ENCODE data around the gene UBTF.
A peak's percentile ranks its signal among the peaks of the same experiment; 100 is the strongest.

Gene UBTF

DNA sequence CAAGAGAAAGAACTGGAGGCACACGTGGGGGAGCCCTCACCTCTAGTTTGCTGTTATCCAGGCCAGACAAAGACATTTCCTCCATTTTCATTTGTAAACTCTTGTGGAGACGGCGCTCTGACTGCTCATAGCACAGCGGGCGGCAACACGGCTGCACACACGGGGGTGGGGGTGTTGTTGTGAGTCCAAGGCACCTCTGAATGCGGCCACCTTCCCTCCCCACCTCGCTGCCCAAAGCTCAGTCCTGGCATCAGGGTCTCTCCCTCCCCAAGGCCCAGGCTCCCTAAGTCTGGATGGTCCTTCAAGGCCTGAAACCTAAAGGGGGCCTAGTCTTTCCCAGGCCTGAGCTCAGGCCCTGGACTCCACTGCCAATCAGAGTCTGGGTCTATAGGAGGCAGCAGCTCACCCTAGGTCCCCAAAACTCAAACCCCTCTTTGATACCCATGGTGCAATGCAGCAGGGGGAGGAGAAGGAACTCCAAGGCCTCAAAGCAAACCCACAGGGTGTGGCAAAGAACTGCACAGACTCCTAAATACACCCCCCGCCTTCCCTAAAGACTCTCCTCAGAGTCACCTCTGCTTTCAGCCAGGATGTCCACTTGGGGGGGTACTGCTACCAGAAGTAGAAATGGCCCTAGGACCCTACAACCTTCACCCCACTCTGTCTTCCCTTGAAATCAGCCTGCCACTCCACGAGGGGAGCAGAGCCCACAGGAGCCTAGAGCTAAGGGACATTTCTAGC lies 21.3 kb downstream of the UBTF start:
- Histone ChIP-seq H3K4me2 (ENCODE audit: low read length) (peak overlapping the region; percentile 98), H3K4me3 (ENCODE audit: low read length) (peak overlapping the region; percentile 96), H3K36me3 (ENCODE audit: control insufficient read depth, low read length) (peaks cover 52% of the 10 kb centered on the region), H3K9me3 (ENCODE audit: control insufficient read depth, insufficient read depth, low read length) (no peaks in the 10 kb centered on the region), H3K9me2 (replicated peaks; ENCODE audit: control insufficient read depth, low read length) (no peaks in the 10 kb centered on the region), H3F3A (ENCODE audit: control insufficient read depth, insufficient read depth) (peaks cover 12% of the 10 kb centered on the region), H3K27ac (ENCODE audit: low read depth, low read length) (peak overlapping the region; percentile 94), H3K79me2 (ENCODE audit: control insufficient read depth, low read length) (peaks cover 25% of the 10 kb centered on the region), H4K20me1 (ENCODE audit: control insufficient read depth, insufficient read depth, low read depth, low read length) (no peaks in the 10 kb centered on the region), H3K4me1 (ENCODE audit: control insufficient read depth, low read length) (peaks cover 40% of the 10 kb centered on the region), H3K27me3 (ENCODE audit: control insufficient read depth, low read length) (no peaks in the 10 kb centered on the region)
- TF ChIP-seq, protein P1, sequence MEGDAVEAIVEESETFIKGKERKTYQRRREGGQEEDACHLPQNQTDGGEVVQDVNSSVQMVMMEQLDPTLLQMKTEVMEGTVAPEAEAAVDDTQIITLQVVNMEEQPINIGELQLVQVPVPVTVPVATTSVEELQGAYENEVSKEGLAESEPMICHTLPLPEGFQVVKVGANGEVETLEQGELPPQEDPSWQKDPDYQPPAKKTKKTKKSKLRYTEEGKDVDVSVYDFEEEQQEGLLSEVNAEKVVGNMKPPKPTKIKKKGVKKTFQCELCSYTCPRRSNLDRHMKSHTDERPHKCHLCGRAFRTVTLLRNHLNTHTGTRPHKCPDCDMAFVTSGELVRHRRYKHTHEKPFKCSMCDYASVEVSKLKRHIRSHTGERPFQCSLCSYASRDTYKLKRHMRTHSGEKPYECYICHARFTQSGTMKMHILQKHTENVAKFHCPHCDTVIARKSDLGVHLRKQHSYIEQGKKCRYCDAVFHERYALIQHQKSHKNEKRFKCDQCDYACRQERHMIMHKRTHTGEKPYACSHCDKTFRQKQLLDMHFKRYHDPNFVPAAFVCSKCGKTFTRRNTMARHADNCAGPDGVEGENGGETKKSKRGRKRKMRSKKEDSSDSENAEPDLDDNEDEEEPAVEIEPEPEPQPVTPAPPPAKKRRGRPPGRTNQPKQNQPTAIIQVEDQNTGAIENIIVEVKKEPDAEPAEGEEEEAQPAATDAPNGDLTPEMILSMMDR (IDR thresholded peaks at IDR 0.05; ENCODE audit: low read depth, low read length, poor library complexity, severe bottlenecking) = peak; percentile 42
- TF ChIP-seq EZH2phosphoT487 (IDR thresholded peaks at IDR 0.05; ENCODE audit: borderline replicate concordance, low read length) = no peak

- Histone ChIP-seq H3K27ac (ENCODE audit: low read depth, low read length) (no peak overlapping the region), H3F3A (ENCODE audit: control insufficient read depth, insufficient read depth) (peaks cover 11% of the 10 kb centered on the region), H3K9me2 (replicated peaks; ENCODE audit: control insufficient read depth, low read length) (no peaks in the 10 kb centered on the region), H3K36me3 (ENCODE audit: control insufficient read depth, low read length) (peaks cover 62% of the 10 kb centered on the region), H3K79me2 (ENCODE audit: control insufficient read depth, low read length) (peaks cover 25% of the 10 kb centered on the region), H3K4me2 (ENCODE audit: low read length) (0 out of 2 replicates have a peak overlapping the region, but pooled peaks have one; percentile 98), H3K9me3 (ENCODE audit: control insufficient read depth, insufficient read depth, low read length) (no peaks in the 10 kb centered on the region), H4K20me1 (ENCODE audit: control insufficient read depth, insufficient read depth, low read depth, low read length) (no peaks in the 10 kb centered on the region), H3K27me3 (ENCODE audit: control insufficient read depth, low read length) (no peaks in the 10 kb centered on the region), H3K4me1 (ENCODE audit: control insufficient read depth, low read length) (peaks cover 31% of the 10 kb centered on the region), H3K4me3 (ENCODE audit: low read length) (no peak overlapping the region)
- TF ChIP-seq EZH2phosphoT487 (IDR thresholded peaks at IDR 0.05; ENCODE audit: borderline replicate concordance, low read length) = no peak
- TF ChIP-seq, protein P1 (IDR thresholded peaks at IDR 0.05; ENCODE audit: low read depth, low read length, poor library complexity, severe bottlenecking) = no peak
These were observed 22.4 kb downstream of the UBTF start for GRCh38 chr17:44197107-44197506.

- Histone ChIP-seq H3K4me3 (ENCODE audit: low read length) (no peak overlapping the region), H3F3A (ENCODE audit: control insufficient read depth, insufficient read depth) (peaks cover 4% of the 10 kb centered on the region; the same call in 1 of the 2 replicates), H3K9me3 (ENCODE audit: control insufficient read depth, insufficient read depth, low read length) (no peaks in the 10 kb centered on the region), H3K27ac (ENCODE audit: low read depth, low read length) (no peak overlapping the region), H4K20me1 (ENCODE audit: control insufficient read depth, insufficient read depth, low read depth, low read length) (no peaks in the 10 kb centered on the region), H3K4me1 (ENCODE audit: control insufficient read depth, low read length) (peaks cover 16% of the 10 kb centered on the region), H3K36me3 (ENCODE audit: control insufficient read depth, low read length) (peaks cover 71% of the 10 kb centered on the region), H3K79me2 (ENCODE audit: control insufficient read depth, low read length) (peaks cover 20% of the 10 kb centered on the region), H3K4me2 (ENCODE audit: low read length) (no peak overlapping the region), H3K9me2 (replicated peaks; ENCODE audit: control insufficient read depth, low read length) (no peaks in the 10 kb centered on the region), H3K27me3 (ENCODE audit: control insufficient read depth, low read length) (no peaks in the 10 kb centered on the region)
- TF ChIP-seq EZH2phosphoT487 (IDR thresholded peaks at IDR 0.05; ENCODE audit: borderline replicate concordance, low read length) = no peak
- TF ChIP-seq, protein P1 (IDR thresholded peaks at IDR 0.05; ENCODE audit: low read depth, low read length, poor library complexity, severe bottlenecking) = no peak
These were observed 26.0 kb downstream of the UBTF start for GRCh38 chr17:44193326-44194084.
